Endothelial cell of umbilical vein (primary cell): ENCODE data around the gene MAP3K10.

Source experiments
- EZH2 ChIP-seq: IDR thresholded peaks from 2 replicates; pipeline ENCODE4 v1.6.1; 2012; ENCODE audit warnings: borderline replicate concordance, low read depth, mild to moderate bottlenecking, moderate library complexity, low read length, inconsistent platforms; ENCODE audit not compliant: severe bottlenecking
- FOS ChIP-seq: IDR thresholded peaks from 2 replicates; pipeline ENCODE4 v1.6.1; 2011; ENCODE audit warnings: mild to moderate bottlenecking, low read length, moderate library complexity, borderline replicate concordance; ENCODE audit not compliant: insufficient read depth
- GATA2 ChIP-seq: IDR thresholded peaks from 2 replicates; pipeline ENCODE4 v1.7.0; 2011; ENCODE audit warnings: low read depth, mild to moderate bottlenecking, moderate library complexity, mixed read lengths, low read length; ENCODE audit not compliant: insufficient read length, insufficient read depth
- MYC ChIP-seq: IDR thresholded peaks from one replicate; pipeline ENCODE4 v1.6.1; 2011; ENCODE audit warnings: mild to moderate bottlenecking, low read depth, low read length
- POLR2A ChIP-seq: IDR thresholded peaks from 2 replicates; pipeline ENCODE4 v1.6.1; 2012; ENCODE audit warnings: low read depth, mild to moderate bottlenecking, control low read depth, low read length
- POLR2AphosphoS5 ChIP-seq: IDR thresholded peaks from 2 replicates; pipeline ENCODE4 v1.6.1; 2012; ENCODE audit warnings: low read depth, mild to moderate bottlenecking, control low read depth, low read length, moderate library complexity; ENCODE audit not compliant: insufficient read depth
- TF ChIP-seq, protein P1 (sequence below), 2 donors: IDR thresholded peaks; 1 replicate in 1 of 2; 2 replicates in 1 of 2; pipeline ENCODE4 v1.5.1; 2011; ENCODE audit warnings: low read length in 2 of 2, mild to moderate bottlenecking in 2 of 2, moderate library complexity in 2 of 2, control low read depth in 1 of 2, inconsistent platforms in 1 of 2, low read depth in 1 of 2; ENCODE audit not compliant: insufficient read depth in 1 of 2; ENCODE audit errors: extremely low read depth in 1 of 2
- TF ChIP-seq, protein P2 (sequence below): IDR thresholded peaks from 2 replicates; pipeline ENCODE4 v1.6.1; 2011; ENCODE audit not compliant: insufficient read depth, insufficient read length

DNA sequence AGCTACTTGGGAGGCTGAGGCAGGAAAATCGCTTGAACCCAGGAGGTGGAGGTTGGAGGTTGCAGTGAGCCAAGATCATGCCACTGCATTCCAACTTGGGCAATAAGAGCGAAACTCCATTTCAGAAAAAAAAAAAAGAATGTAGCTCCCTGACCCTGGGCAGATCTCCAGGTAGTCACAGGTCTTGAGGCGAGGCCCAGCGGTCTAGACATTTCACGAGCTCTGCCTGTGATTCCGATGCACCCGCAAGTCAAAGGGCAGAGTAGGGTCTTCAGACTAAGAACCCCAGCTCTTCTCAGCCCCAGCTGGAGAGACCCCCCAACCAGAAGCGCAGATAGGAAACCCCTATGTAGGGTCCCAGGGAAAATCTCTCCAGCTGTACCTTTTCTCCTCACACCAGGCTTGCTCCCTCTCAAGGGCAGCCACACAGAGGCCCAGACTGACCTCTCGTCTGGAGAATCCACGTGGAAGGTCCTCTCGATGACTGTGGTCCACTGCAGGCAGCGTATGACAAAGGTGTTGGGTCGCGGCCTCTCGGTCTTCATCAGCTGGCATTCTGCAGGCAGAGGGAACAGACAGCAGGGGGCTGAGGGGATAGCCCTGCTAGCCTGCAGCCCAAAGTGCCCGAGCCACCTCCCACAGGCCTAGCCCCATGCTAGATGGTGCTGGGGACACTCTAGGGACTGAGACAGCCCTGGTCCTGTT, 63.6 kb downstream of the MAP3K10 start:
- TF ChIP-seq, protein P1, sequence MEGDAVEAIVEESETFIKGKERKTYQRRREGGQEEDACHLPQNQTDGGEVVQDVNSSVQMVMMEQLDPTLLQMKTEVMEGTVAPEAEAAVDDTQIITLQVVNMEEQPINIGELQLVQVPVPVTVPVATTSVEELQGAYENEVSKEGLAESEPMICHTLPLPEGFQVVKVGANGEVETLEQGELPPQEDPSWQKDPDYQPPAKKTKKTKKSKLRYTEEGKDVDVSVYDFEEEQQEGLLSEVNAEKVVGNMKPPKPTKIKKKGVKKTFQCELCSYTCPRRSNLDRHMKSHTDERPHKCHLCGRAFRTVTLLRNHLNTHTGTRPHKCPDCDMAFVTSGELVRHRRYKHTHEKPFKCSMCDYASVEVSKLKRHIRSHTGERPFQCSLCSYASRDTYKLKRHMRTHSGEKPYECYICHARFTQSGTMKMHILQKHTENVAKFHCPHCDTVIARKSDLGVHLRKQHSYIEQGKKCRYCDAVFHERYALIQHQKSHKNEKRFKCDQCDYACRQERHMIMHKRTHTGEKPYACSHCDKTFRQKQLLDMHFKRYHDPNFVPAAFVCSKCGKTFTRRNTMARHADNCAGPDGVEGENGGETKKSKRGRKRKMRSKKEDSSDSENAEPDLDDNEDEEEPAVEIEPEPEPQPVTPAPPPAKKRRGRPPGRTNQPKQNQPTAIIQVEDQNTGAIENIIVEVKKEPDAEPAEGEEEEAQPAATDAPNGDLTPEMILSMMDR (IDR thresholded peaks at IDR 0.05; ENCODE audit: extremely low read depth in 1 of 2, insufficient read depth in 1 of 2, low read depth in 1 of 2, low read length in 2 of 2): no peak
- no peak for TF ChIP-seq EZH2
- TF ChIP-seq POLR2AphosphoS5: no peak
- no peak for TF ChIP-seq POLR2A
- no peak for TF ChIP-seq MYC
- TF ChIP-seq FOS: no peak
- TF ChIP-seq, protein P2, sequence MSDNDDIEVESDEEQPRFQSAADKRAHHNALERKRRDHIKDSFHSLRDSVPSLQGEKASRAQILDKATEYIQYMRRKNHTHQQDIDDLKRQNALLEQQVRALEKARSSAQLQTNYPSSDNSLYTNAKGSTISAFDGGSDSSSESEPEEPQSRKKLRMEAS: no peak
- TF ChIP-seq GATA2: no peak
